GM23338 (cell line): ENCODE data around the gene RNF152. TPM values are rescaled to one million over a fixed set of nuclear protein-coding genes. Genes with fewer than 3 reads are reported as not detected.

Source experiments
- ATAC-seq: fragments of 200-7000 bp; cut with Tn5 transposase; 3 replicates; pipeline ENCODE4 v1.9.1; 2020
- DNase-seq: peaks from one replicate; pipeline ENCODE4 v3.0.0-alpha.2; 2015; ENCODE audit warnings: low spot score
- H2AFZ ChIP-seq: fragments of 200-600 bp; sonication (generic); 2 replicates; pipeline ENCODE4 v1.8.0; 2016; ENCODE audit warnings: antibody characterized with exemption, mild to moderate bottlenecking, moderate library complexity
- H3F3A ChIP-seq: fragments of 200-600 bp; sonication (generic); replicated peaks from 2 replicates; pipeline ENCODE4 v1.8.0; 2017; ENCODE audit warnings: antibody characterized with exemption, mixed run types, low read depth
- H3K27ac ChIP-seq: fragments of 200-600 bp; sonication (generic); 2 replicates; pipeline ENCODE4 v1.6.1; 2016; ENCODE audit warnings: low read depth
- H3K27me3 ChIP-seq: fragments of 200-600 bp; sonication (generic); 2 replicates; pipeline ENCODE4 v1.8.0; 2016; ENCODE audit warnings: mild to moderate bottlenecking, mixed run types, moderate library complexity; ENCODE audit not compliant: insufficient read depth
- H3K36me3 ChIP-seq: fragments of 200-600 bp; sonication (generic); 2 replicates; pipeline ENCODE4 v1.8.0; 2016; ENCODE audit warnings: mild to moderate bottlenecking; ENCODE audit not compliant: insufficient read depth
- H3K4me1 ChIP-seq: fragments of 200-600 bp; sonication (generic); 2 replicates; pipeline ENCODE4 v1.8.0; 2016; ENCODE audit warnings: mild to moderate bottlenecking, moderate library complexity; ENCODE audit not compliant: insufficient read depth
- H3K4me2 ChIP-seq: fragments of 200-600 bp; sonication (generic); 2 replicates; pipeline ENCODE4 v1.7.1; 2017; ENCODE audit warnings: mixed run types
- H3K4me3 ChIP-seq: fragments of 200-600 bp; sonication (generic); 2 replicates; pipeline ENCODE4 v1.6.1; 2016; ENCODE audit warnings: mixed run types
- H3K79me2 ChIP-seq: fragments of 200-600 bp; sonication (generic); replicated peaks from 2 replicates; pipeline ENCODE4 v1.8.0; 2017; ENCODE audit warnings: mild to moderate bottlenecking; ENCODE audit not compliant: insufficient read depth
- H3K9me2 ChIP-seq: fragments of 200-600 bp; sonication (generic); 2 replicates; pipeline ENCODE4 v1.8.0; 2017; ENCODE audit not compliant: insufficient read depth
- H4K20me1 ChIP-seq: fragments of 200-600 bp; sonication (generic); replicated peaks from 2 replicates; pipeline ENCODE4 v1.8.0; 2017; ENCODE audit warnings: mild to moderate bottlenecking; ENCODE audit not compliant: insufficient read depth
- H3K27ac Mint-ChIP-seq: 2 replicates; pipeline ENCODE4 v1.8.0; 2020; ENCODE audit warnings: inconsistent platforms, mild to moderate bottlenecking, moderate library complexity, mixed read lengths
- H3K27me3 Mint-ChIP-seq: 3 replicates; pipeline ENCODE4 v1.8.0; 2022; ENCODE audit warnings: low read depth, mild to moderate bottlenecking, moderate library complexity, mixed read lengths, inconsistent platforms; ENCODE audit not compliant: insufficient read depth, poor library complexity
- H3K36me3 Mint-ChIP-seq: 3 replicates; pipeline ENCODE4 v1.8.0; 2021; ENCODE audit warnings: low read depth, mild to moderate bottlenecking, inconsistent platforms, moderate library complexity, mixed read lengths
- H3K4me1 Mint-ChIP-seq: 3 replicates; pipeline ENCODE4 v1.8.0; 2020; ENCODE audit warnings: mild to moderate bottlenecking, inconsistent platforms, mixed read lengths
- H3K4me3 Mint-ChIP-seq: 3 replicates; pipeline ENCODE4 v1.8.0; 2021; ENCODE audit warnings: moderate library complexity, mild to moderate bottlenecking, inconsistent platforms, mixed read lengths
- H3K9me3 Mint-ChIP-seq: 3 replicates; pipeline ENCODE4 v1.8.0; 2020; ENCODE audit warnings: moderate library complexity, mild to moderate bottlenecking, inconsistent platforms, mixed read lengths
- EZH2 ChIP-seq: fragments of 200-600 bp; sonication (generic); IDR thresholded peaks from one replicate; pipeline ENCODE4 v1.8.0; 2017; ENCODE audit warnings: antibody characterized with exemption, mild to moderate bottlenecking, low read depth; ENCODE audit not compliant: unreplicated experiment
- JUNB ChIP-seq: IDR thresholded peaks from one replicate; pipeline ENCODE4 v1.6.1; 2016; ENCODE audit warnings: antibody characterized with exemption; ENCODE audit not compliant: unreplicated experiment
- ZNF331 ChIP-seq: fragments of 250-450 bp; sonication (Bioruptor Pico); IDR thresholded peaks from 2 replicates; pipeline ENCODE4 v1.5.0; 2020; ENCODE audit warnings: low read depth, mild to moderate bottlenecking, moderate library complexity
- polyA plus RNA-seq: library from polyadenylated mRNA; unstranded; fragments of >200 nt; fragmentation: Nextera tagmentation; extraction: Ambion mirVana; gene quantifications from 2 replicates; pipeline ENCODE4 v1.2.1, GENCODE V29; 2016
- total RNA-seq: library from RNA; depleted of rRNA; stranded (reverse); fragments of >200 nt; shearing (Covaris generic); gene quantifications from 2 replicates; pipeline ENCODE4 v1.2.3, GENCODE V29; 2014
- TF ChIP-seq, protein P1 (sequence below): fragments of 250-450 bp; sonication (Bioruptor Pico); IDR thresholded peaks from 2 replicates; pipeline ENCODE4 v1.5.0; 2020; ENCODE audit warnings: mild to moderate bottlenecking, moderate library complexity
- TF ChIP-seq, protein P2 (sequence below): IDR thresholded peaks from one replicate; pipeline ENCODE4 v1.6.1; 2018; ENCODE audit warnings: antibody characterized with exemption; ENCODE audit not compliant: unreplicated experiment

RNF152 gene
- total and polyA plus RNA-seq, 2 experiments from 2014 or later: 1.2 to 2.9 TPM

DNA sequence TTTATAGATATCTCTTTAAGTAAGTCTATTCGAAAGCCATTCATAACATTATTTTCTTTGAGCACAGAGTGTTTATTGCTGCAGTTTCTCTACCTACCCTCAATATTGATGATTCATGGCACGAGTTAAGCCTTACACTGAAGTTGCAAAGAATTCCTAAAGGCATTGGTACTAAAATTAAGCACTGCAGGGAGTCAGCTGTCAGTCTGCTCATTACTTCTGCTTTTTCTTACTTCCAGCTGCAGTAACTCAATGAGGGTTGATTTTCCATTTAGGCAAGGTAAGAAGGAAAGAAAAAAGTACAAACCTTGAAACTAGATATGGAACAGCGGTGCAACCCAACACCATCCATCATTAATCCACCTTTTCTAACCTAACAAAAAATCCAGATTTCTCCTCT, 65.2 kb downstream of the RNF152 start (continued):
- TF ChIP-seq, protein P1, sequence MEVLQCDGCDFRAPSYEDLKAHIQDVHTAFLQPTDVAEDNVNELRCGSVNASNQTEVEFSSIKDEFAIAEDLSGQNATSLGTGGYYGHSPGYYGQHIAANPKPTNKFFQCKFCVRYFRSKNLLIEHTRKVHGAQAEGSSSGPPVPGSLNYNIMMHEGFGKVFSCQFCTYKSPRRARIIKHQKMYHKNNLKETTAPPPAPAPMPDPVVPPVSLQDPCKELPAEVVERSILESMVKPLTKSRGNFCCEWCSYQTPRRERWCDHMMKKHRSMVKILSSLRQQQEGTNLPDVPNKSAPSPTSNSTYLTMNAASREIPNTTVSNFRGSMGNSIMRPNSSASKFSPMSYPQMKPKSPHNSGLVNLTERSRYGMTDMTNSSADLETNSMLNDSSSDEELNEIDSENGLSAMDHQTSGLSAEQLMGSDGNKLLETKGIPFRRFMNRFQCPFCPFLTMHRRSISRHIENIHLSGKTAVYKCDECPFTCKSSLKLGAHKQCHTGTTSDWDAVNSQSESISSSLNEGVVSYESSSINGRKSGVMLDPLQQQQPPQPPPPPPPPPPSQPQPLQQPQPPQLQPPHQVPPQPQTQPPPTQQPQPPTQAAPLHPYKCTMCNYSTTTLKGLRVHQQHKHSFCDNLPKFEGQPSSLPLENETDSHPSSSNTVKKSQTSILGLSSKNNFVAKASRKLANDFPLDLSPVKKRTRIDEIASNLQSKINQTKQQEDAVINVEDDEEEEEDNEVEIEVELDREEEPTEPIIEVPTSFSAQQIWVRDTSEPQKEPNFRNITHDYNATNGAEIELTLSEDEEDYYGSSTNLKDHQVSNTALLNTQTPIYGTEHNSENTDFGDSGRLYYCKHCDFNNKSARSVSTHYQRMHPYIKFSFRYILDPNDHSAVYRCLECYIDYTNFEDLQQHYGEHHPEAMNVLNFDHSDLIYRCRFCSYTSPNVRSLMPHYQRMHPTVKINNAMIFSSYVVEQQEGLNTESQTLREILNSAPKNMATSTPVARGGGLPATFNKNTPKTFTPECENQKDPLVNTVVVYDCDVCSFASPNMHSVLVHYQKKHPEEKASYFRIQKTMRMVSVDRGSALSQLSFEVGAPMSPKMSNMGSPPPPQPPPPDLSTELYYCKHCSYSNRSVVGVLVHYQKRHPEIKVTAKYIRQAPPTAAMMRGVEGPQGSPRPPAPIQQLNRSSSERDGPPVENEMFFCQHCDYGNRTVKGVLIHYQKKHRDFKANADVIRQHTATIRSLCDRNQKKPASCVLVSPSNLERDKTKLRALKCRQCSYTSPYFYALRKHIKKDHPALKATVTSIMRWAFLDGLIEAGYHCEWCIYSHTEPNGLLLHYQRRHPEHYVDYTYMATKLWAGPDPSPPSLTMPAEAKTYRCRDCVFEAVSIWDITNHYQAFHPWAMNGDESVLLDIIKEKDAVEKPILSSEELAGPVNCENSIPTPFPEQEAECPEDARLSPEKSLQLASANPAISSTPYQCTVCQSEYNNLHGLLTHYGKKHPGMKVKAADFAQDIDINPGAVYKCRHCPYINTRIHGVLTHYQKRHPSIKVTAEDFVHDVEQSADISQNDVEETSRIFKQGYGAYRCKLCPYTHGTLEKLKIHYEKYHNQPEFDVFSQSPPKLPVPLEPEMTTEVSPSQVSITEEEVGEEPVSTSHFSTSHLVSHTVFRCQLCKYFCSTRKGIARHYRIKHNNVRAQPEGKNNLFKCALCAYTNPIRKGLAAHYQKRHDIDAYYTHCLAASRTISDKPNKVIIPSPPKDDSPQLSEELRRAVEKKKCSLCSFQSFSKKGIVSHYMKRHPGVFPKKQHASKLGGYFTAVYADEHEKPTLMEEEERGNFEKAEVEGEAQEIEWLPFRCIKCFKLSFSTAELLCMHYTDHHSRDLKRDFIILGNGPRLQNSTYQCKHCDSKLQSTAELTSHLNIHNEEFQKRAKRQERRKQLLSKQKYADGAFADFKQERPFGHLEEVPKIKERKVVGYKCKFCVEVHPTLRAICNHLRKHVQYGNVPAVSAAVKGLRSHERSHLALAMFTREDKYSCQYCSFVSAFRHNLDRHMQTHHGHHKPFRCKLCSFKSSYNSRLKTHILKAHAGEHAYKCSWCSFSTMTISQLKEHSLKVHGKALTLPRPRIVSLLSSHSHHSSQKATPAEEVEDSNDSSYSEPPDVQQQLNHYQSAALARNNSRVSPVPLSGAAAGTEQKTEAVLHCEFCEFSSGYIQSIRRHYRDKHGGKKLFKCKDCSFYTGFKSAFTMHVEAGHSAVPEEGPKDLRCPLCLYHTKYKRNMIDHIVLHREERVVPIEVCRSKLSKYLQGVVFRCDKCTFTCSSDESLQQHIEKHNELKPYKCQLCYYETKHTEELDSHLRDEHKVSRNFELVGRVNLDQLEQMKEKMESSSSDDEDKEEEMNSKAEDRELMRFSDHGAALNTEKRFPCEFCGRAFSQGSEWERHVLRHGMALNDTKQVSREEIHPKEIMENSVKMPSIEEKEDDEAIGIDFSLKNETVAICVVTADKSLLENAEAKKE (CRISPR knock-in tag): no peak
- TF ChIP-seq EZH2: no peak

DNA sequence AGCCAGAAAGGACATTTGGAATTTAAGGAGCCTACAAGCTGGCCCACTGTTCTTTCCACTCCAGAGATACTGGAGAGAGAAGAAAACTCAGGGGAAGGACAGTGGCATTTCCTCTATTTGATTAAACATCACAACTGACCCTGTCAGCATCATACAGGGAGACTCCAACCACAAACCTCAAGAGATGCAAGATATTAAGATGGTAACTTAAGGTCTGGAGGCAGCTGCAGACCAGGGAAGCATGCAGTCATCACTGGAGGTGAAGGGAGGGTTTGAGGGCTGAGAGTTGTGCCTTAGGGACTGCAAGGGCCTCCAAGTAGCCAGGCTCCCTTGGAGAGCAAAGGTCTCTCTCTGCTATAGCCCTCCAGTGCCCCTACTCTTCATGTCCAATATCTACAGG, 67.4 kb downstream of the RNF152 start:
- ATAC-seq (no peak), DNase-seq (no peak)
- H3K4me2 ChIP-seq: no peak overlapping the region
- no peaks in the 10 kb centered on the region; the same call in 1 of the 2 replicates for H4K20me1 ChIP-seq
- H3K4me1 ChIP-seq: no peaks in the 10 kb centered on the region
- no peaks in the 10 kb centered on the region for H3K79me2 ChIP-seq
- H3K9me2 ChIP-seq: peaks cover 5% of the 10 kb centered on the region
- no peaks in the 10 kb centered on the region for H3K27me3 ChIP-seq
- H3K9me3 Mint-ChIP-seq: no peaks in the 10 kb centered on the region
- H3K4me3 ChIP-seq: no peak overlapping the region
- H3F3A ChIP-seq: no peaks in the 10 kb centered on the region
- peaks cover 12% of the 10 kb centered on the region; the same call in 2 of the 3 replicates for H3K4me1 Mint-ChIP-seq
- H3K27ac Mint-ChIP-seq: no peak overlapping the region
- no peaks in the 10 kb centered on the region for H3K36me3 ChIP-seq
- no peak overlapping the region for H3K4me3 Mint-ChIP-seq
- H3K36me3 Mint-ChIP-seq: no peaks in the 10 kb centered on the region; the same call in 2 of the 3 replicates
- no peak overlapping the region for H3K27ac ChIP-seq
- no peak overlapping the region for H2AFZ ChIP-seq
- peaks cover 2% of the 10 kb centered on the region for H3K27me3 Mint-ChIP-seq
- TF ChIP-seq, protein P1 (CRISPR knock-in tag): no peak
- TF ChIP-seq, protein P2, sequence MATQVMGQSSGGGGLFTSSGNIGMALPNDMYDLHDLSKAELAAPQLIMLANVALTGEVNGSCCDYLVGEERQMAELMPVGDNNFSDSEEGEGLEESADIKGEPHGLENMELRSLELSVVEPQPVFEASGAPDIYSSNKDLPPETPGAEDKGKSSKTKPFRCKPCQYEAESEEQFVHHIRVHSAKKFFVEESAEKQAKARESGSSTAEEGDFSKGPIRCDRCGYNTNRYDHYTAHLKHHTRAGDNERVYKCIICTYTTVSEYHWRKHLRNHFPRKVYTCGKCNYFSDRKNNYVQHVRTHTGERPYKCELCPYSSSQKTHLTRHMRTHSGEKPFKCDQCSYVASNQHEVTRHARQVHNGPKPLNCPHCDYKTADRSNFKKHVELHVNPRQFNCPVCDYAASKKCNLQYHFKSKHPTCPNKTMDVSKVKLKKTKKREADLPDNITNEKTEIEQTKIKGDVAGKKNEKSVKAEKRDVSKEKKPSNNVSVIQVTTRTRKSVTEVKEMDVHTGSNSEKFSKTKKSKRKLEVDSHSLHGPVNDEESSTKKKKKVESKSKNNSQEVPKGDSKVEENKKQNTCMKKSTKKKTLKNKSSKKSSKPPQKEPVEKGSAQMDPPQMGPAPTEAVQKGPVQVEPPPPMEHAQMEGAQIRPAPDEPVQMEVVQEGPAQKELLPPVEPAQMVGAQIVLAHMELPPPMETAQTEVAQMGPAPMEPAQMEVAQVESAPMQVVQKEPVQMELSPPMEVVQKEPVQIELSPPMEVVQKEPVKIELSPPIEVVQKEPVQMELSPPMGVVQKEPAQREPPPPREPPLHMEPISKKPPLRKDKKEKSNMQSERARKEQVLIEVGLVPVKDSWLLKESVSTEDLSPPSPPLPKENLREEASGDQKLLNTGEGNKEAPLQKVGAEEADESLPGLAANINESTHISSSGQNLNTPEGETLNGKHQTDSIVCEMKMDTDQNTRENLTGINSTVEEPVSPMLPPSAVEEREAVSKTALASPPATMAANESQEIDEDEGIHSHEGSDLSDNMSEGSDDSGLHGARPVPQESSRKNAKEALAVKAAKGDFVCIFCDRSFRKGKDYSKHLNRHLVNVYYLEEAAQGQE: no peak
- TF ChIP-seq EZH2: no peak
- TF ChIP-seq ZNF331 (CRISPR knock-in tag): no peak
- TF ChIP-seq JUNB: no peak
